Fibroblast of lung (primary cell): ENCODE measurements around the gene TRIAP1.

Source experiments
- EZH2 ChIP-seq: IDR thresholded peaks from 2 replicates; pipeline ENCODE4 v1.5.1; 2012; ENCODE audit warnings: low read length, control low read depth, mild to moderate bottlenecking; ENCODE audit errors: missing control alignments
- TF ChIP-seq, protein P1 (sequence below), 2 donors: IDR thresholded peaks in 1 of 2; conservative IDR thresholded peaks in 1 of 2; 1 replicate in 1 of 2; 2 replicates in 1 of 2; pipeline ENCODE4 v1.5.1; 2011 to 2012; ENCODE audit warnings: low read length in 2 of 2, control low read depth in 1 of 2, inconsistent platforms in 1 of 2, low read depth in 1 of 2, mild to moderate bottlenecking in 1 of 2

DNA sequence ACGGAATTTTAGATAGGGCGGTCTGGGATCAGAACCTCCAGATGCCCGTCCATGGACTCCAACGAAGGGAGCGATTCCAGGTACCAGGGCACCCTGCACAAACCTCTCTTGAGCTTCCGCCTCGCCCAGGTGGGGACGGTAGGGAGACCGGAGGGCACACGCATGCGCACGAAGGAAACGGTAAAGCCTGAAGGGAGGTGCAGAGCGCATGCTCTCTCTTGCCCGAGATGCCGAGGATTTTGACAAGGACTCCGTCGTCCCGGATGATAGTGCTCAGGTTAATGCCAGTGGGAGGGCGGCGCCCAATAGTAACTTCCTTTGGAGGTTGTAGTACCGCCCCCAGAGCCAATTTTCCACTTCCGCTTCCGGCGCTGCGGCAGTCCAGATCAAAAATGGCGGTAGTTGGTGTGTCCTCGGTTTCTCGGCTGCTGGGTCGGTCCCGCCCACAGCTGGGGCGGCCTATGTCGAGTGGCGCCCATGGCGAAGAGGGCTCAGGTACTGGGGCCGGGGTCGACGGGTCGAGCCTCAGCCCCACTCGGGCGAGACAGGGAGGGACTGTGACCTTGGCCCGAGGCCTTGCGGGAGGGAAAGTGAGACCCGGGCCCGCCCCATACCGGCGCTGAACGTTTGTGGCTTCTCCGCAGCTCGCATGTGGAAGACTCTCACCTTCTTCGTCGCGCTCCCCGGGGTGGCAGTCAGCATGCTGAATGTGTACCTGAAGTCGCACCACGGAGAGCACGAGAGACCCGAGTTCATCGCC lies 8.3 kb downstream of the TRIAP1 start, which contains the start of gene COX6A1:
- TF ChIP-seq, protein P1, sequence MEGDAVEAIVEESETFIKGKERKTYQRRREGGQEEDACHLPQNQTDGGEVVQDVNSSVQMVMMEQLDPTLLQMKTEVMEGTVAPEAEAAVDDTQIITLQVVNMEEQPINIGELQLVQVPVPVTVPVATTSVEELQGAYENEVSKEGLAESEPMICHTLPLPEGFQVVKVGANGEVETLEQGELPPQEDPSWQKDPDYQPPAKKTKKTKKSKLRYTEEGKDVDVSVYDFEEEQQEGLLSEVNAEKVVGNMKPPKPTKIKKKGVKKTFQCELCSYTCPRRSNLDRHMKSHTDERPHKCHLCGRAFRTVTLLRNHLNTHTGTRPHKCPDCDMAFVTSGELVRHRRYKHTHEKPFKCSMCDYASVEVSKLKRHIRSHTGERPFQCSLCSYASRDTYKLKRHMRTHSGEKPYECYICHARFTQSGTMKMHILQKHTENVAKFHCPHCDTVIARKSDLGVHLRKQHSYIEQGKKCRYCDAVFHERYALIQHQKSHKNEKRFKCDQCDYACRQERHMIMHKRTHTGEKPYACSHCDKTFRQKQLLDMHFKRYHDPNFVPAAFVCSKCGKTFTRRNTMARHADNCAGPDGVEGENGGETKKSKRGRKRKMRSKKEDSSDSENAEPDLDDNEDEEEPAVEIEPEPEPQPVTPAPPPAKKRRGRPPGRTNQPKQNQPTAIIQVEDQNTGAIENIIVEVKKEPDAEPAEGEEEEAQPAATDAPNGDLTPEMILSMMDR (conservative IDR thresholded peaks at IDR 0.05 in 1 of 2, IDR thresholded peaks at IDR 0.05 in 1 of 2; ENCODE audit: low read depth in 1 of 2, low read length in 2 of 2) = no peak
- TF ChIP-seq EZH2 = no peak
